Fibroblast of the conjunctiva (primary cell): ENCODE data around the gene CALML3.

ENCODE experiments used
- DNase-seq: peaks from one replicate; pipeline ENCODE4 v3.0.0-alpha.2; 2010; ENCODE audit warnings: low read depth

The CALML3 gene

DNA sequence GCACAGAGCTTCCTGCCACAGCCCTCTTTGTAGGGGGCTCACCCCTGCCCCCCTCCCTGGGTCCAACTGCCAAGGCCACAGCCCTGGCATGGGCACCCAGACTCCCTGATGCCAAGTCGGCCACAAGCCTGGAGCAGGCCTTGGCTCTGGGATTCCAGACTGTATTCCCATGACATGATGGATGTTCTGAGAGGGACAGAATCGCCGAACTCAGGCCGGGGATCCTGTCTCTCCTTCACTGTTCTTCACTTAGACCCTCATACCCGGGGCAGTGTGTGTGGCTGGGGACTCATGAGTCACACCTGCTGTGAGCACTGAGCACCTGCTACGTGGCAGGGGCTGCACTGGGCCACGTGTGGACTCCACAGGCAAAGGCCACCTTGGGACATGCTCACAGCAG lies 33.3 kb upstream of the CALML3 start:
- DNase-seq = no peak

DNA sequence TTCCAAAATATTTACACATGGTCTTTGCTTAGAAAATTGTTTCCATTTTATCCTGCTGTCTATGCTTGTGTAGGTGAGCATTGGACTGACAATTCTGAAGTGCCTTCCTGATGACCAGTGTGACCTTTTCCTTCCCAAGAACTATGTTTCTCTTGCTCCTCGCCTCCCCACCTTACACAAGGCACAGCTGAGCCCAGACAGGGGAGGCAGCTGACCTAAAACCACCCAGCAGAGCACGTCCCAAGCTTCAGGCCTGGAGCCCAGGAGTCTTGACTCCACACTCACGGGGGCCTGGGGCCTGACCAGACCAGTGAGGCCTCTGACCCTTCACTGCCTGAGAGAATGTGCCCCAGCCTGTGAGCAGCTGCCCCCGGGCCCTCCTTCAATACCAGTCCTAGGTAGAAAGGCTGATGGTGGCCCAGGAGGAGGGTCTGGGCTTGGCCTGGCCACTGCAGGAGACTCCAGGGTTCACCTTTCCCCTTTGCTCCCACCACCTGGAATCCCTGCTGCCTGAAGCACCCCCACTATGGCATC lies 32.4 kb upstream of the CALML3 start:
- DNase-seq = no peak

DNA sequence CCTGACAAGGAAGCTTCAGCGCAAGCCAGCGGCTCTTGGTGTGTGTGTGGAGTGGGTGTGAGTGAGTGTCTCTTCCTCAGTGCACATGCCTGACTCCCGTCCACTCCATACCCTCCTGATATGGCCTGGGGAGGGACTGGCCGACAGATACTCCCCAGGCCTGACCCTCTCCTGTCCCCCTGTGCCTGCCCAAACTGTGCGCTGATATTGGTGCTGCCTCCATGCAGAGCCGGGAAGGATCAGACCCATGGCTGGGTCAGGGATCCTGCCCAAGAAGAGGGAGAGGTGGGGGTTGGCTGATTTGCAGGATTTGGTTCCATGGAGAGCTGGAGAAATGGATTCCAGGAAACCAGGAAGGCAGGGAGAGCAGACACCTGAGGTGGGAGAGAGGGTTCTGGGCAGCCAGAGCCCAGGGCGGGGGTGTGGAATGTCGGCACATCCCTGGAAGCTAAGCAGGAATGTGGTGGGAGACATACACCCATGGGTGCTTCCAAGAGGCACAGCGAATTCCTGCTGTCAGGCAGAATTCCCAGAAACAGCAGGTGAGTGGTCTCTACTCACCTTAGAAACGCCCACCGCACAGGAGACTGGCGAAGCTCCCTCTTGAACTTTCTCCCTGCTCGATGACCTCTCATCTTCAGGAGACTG lies 31.7 kb upstream of the CALML3 start:
- DNase-seq = no peak

DNA sequence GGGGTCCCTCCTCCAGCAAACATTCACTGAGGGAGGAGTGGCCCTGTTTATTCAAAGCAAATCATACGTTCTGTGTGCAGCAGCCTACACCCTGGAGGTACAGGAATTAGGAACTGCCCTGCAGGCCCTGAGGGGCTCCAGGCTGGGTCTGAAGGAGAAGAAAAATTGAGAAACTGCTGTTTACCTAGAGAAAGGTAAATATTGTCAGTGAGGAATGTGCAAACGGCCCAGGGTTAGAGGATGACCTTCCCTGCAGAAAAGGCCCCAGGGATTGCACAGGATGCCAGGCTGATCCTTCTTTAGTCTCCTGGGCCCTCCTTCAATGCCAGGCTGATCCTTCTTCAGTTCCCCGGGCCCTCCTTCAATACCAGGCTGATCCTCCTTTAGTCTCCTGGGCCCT lies 31.1 kb upstream of the CALML3 start:
- DNase-seq = no peak

DNA sequence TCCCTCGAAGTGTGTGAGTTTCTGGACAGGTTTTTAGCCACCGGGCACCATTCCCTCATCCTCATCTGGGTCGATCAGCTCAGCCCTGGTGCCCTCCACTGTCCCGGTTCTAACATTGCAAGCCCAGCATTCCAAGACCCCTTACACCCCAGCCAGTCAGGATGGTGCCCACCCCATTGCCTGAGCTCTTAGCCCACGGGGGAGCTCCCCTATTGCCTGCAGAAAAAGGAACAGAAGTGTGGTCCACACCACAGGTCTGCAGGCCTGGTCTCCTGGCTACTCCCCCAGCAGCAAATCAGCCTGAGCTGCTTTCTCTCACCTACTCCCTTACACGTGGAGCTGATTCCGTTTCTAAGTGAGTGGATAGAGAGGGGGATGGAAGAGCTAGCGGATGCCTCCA lies 30.1 kb upstream of the CALML3 start:
- DNase-seq = no peak

DNA sequence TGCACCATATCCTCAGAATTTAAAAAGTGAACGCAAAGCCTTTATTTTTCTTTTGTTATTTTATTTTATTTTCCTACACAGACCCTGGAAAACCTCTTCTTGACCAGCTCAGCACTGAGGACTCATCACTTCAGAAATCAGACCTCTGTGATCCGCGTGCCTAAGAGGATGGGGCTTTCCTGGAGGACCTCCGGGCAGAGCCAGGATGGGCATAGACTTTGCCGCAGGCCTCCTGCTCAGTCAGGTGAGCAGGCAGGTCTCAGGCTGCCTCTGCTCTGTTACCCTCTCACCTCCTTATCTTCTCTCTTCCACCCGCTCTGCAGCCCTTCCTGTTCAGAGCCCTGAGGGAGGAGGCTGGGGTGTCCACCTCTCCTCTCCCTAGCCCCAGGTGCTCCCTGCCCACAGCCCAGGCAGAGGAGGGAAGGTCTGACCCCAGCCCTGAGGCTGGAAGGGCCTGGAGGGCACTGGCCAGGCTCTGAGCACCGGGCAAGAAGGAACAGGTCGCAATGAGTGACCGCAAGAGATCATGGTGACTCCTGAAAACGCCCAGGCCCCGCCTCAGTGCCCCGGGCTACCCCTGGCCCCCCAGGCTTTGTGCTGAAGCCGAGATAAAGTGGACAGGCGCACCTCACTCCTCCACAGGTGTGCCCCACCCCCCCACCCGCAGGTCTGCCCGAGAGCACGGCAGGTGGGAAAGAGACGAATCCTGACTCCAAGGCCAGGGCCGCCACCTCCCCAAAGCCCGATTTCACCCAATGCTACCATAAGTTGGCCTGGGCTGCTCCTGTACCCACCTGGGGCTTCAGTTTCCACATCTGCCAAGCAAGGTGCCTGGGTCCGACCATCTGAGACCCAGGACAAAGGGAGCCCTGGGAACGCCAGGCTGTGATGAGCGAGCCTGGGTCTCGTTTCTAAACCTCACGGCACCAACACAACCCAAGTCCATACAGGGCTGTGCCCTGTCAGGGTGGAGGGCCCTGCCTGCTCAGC lies 28.2 kb upstream of the CALML3 start:
- DNase-seq = no peak

DNA sequence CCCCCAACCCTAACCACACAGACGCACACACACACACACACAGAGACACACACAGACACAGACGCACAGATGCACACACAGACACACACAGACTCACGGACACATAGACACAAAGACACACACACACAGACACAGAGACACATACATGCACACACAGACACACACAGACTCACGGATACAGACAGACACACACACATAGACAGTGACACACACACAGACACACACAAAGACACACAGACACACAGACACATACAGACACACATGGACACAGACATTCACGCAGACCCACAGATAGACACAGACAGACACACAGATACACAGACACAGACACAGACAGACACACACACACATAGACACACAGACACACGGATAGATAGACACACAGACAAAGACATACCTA lies 27.5 kb upstream of the CALML3 start:
- DNase-seq = no peak

DNA sequence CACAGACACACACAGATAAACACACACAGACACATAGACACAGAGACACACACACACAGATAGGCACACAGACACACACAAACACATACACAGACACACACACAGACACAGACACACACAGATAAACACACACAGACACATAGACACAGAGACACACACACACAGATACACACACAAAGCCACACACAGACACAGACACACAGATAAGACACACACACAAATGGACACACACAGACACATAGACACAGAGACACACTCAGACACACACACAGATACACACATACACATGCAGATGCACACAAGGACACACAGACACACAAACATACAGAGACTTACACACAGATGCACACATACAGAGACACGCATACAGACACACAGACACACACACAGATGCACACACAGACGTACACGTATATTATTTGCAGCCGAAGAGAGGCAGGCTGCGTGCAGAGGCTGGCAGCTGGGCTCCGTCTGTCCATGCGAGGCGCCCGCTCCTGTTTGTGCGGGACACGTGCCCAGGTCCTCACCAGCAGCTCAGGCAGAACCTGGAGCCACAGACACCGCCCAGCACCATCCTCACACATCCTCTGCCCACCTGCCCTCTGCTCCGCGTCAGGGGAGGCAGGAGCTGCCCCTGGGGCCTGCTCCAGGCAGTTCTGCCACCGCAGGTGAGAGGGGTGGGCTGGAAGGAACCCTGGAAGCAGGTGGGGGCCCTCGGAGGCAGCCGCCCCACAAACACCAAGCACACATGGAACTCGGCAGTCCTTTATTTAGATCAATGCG lies 26.6 kb upstream of the CALML3 start:
- no peak for DNase-seq

DNA sequence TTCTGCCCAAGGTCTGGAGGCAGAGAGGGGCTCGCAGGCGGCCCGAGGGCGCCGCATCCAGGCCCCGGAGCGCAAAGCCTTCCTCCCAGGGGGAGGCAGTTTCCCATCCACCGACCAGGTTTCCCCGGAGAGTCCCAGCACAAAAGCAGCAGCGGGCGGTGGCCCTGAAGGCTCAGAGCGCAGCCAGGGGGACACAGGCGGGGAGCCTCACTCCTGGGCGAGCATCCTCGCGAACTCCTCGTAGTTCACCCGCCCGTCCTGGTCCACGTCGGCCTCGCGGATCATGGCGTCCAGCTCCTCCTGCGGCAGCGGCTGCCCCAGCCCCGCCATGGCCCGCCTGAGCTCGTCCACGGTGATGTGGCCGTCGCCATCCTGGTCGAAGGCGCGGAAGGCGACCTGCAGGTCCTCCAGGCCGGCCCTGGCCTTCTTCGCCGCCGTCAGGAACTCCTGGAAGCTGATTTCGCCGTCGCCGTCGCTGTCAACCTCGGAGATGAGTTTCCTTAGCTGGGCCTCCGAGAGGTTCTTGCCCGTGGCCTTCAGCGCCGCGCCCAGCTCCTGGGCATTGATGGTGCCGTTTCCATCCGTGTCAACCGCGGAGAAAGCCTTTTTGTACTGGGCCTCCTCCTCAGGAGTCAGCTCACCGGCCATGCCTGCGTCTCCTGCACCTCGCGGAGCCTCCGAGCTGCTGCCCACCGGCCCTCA lies 25.8 kb upstream of the CALML3 start:
- no peak for DNase-seq

DNA sequence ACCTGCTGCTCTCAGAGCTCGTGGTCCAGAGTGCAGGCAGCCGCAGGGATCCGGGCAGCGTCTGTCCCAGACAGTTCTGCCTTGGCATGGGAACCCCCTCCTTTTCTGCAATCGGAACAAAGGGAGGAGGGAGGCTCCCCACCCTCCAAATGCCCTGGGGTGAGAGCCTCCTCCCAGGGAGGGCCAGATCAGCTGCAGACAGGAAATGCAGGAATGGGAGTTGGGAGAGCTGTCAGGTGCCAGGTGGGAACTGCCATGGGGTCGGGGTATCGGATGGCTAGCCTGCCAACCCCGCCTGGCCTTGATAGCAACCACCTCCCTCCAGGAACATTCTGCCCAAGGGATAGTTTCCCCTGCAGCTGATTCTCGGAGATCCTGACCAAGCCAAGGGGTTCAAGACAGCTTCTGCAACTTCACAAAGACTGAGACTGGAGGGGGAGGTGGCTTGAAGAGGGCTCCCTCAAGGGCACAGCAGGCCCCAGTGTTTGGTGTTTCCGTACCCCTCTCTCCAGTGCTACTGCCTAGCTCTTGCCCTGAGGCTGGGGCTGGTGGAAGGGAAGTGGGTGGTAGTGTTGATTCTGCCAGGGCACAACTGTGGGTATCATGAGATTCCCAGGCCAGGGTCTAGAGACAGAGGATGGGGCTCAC lies 25.1 kb upstream of the CALML3 start, which contains the start of gene CALML5:
TSS of gene CALML5 (minus strand) at position 78 of the 648 bp plus-strand sequence. CDS start 132 bp downstream, outside the sequence.
- DNase-seq = no peak

DNA sequence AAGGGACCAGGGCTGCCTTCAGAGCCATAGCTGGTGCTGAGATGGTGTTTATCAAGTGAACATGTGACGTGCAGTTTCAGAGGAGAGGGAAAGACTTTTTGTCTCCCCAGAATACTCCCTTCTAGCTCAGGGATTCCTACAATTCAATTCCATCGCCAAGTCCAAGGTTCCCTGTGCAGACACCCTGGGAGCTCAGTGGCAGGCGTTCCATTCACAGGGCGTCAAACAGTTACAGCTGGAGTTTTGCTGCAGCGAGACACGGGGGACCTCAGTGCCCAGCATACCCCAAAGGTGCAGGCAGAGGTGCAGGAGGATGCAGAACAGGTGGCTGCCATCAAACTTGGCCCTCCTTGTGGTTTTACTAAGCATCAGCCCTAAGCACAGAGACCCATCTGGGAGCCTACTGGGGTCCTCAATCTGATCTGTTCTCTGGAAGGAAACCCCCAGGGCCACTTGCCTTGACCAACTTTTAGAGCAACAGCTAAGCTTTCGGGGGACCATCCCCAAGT lies 24.5 kb upstream of the CALML3 start:
- DNase-seq = no peak

DNA sequence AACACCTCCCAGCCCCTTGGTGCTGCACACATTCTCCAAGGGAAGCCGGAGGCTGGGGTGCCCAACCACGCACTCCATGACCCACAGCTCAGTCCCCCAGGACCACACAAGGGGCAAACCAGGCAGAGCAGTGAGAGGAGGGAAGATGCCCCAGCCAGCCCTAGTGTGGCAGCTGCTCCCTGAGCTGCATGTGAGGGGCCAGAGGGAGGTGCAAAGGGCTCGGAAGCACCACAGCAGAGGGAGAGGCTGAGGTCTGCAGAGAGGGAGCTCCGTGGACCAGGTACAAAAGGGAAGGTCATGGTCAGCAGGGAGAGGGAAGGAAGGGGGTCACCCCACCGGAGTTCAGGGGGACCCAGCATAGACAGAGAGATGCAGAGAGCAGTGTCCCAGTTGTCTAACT lies 23.9 kb upstream of the CALML3 start:
- DNase-seq = no peak

DNA sequence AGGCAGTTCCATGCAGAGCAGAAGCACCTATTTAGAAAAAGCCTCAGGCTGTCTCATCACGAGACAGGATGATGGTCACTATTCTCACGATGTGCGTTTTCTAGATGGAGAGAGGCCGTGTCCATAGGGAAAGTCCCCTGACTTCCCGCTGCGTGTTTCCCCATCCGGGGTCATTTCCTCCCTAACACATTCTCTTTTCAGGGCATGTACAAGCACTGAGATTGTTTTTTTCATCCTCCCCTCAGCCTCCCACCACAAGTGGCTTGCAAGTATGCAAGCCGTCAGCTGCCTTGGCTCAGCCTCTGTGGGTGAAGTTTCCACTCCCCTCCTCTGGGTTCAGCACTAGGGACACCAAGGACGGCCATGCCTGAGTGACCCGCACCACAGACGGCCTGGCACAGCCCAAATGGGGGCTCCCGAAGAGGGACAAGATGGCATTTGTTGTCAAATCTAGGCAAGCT lies 22.7 kb upstream of the CALML3 start:
- DNase-seq = no peak

DNA sequence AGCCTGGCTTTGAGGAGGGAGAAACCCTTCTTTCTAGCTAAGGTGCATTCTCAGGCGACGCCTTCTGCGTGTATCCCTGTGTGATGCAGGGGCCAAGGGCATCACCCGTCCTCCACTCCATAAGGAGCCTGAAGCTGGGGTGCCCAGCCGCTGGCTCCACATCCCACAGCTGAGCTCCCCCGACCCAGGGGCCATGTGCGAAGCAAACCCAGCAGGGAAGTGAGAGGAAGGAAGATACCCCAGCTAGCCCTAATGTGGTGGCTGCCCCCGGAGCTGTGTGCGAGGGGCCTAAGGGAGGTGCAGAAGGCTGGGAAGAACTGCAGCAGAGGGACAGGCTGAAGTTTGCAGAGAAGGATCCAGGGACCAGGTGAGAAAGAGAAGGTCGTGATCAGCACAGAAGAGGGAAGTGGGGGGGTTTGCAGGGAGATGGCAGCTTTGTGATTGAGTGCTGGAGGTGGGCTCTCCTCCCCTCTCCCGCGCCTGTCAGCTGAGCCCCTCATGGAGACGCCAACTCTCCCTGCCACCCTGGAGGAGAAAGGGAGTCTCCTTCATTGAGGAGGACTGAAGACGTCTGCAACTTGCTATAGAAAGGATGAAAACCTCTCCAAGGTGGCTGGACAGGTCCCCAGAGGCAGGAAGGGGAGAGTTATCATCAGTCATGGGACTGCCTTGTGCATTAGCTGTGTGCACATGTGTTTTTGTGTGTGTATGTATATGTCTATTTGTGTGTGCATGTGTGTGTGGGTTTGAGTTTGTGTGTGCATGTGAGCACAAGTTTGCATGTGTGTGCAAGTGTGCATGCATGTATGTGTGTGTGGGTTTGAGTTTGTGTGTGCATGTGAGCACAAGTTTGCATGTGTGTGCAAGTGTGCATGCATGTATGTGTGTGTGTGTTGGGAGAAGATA lies 21.9 kb upstream of the CALML3 start:
- DNase-seq = no peak

DNA sequence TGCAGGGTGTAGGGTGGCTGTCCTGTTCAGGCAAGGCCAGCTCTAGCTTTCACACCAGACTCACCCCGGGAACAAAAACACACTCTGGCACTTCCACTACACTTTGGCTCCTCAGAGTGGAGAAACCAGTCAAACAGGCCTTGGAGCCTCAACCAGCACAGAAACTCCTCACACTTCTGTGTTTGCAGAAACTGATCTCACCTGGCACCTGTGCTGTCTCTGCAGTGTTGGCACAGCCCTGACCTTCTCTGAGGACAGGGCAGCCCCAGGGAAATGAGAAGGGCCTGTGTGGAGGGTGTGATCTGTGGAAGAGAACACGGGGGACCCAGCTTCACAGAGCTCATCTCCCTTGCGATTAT lies 21.3 kb upstream of the CALML3 start:
- DNase-seq = no peak

DNA sequence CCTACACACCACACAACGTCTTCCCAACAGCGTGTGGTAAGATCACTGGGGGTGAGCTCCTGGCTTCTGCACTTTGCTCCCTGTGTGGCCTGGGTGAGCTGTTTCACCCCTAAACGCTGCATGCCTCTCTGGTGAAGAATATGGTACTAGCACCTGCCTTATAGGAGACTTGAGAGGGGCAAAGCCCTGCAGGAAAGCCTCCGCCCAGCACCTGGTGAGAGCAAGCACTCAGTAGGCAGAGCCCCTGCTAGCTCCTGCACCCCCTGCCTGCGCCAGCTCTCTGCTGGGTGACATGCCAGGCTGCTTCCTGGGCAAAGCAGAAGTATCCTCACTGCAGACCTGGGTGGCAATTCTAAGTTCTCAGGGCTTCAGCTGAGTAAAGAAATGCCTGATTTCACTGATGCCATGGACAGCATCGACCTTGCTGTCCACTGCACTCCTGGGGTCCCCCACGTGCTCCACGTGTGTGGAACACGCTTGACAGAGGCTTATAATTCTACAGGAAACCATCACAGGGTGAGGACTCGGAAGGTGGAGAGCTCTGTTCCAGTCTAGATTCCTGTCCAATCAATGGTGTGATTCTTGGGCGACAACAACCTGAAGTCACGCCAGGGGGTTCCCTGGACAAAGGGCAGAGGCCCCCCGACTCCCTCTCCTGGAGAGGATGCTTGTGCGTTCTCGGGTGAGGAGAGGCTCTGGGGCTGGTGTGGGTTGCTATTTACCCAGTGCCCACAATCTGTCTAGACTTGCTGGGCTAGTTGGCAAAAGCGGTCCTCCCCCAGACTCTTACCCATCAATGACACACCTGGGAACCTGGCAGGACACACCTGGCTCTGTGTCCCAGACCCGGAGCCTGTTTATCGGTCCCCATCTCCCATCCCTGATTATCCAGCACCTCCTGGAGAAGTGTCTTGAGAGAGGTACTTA lies 20.4 kb upstream of the CALML3 start:
- DNase-seq = no peak

DNA sequence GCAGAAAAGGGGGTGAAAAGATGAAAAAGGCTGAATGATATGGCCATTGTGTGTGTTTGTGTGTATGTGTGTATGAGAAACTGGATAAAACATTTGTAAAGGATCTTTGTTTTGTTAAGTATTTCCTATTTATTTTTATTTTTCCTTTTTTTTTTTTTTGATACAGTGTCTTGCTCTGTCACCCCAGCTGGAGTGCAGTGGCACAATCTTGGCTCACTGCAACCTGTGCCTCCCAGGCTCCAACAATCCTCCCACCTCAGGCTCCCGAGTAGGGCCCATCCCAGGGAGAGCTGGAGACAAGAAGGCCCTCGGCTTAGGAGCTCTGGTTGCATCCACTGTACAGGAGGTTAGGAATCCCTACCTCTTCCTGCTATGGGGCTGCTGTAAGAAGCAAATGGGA lies 18.5 kb upstream of the CALML3 start:
- no peak for DNase-seq

DNA sequence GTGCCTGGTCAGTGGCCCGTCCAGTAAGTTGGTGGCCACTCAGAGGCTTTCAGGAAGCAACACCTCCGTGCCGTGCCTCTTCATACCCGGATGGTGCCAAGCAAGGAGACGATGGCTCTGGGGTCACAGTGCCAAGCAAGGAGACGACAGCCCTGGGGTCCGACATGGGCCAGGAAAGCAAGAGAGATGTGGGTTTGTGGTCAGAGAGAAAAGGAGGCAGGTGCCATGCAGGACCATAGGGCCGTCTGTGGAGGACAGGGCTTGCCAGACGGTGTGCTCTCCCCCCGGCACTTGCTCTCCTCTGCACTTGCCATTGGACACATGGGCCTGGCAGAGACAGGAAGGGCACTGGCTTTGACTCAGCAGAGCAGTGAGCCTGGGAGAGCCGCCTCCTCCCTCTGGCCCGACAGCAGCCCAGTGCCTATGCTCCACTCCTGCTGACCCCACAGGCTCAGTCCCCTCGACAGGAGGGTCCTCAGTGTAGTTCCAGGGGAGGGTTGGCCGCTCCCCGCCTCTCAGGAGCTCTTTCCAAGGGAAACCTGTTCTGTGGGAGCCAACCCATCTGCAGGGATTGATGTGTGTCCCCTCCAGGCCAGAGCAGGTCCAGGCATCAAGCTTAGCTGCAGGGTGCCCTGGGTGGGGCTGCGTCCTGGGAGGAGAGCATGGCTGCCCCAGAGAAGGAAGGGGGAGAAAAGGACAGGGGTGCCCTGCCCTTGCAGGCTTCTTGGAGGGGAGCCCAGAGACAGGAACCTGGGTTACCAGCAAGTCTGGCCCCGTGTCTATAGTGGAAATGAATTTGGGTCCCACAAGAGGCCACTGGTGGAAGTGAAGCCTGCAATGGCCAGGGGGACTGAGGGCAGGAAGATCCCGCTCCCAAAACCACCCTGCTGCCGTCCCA lies 17.8 kb upstream of the CALML3 start:
- DNase-seq = no peak
